ENCODE data around the gene OR5AK2.
"Not testable (repeated sequence)": the region's sequence is repeated elsewhere in the genome, so short reads cannot be mapped to it uniquely, and the experiment has no call there.

The OR5AK2 gene

GRCh38 chr11:56988614-56989013 lies at the start of gene OR5AK2:
Gene OR5AK2, plus strand, starts transcription at chr11:56988914. Its CDS starts 0 bp downstream, at chr11:56988914.
- no peak for DNase-seq

- DNase-seq = not testable (repeated sequence)
Observed at GRCh38 chr11:56945526-56945925, 43.2 kb upstream of the OR5AK2 start.

- no peak for DNase-seq
Observed at GRCh38 chr11:56948991-56949515, 39.7 kb upstream of the OR5AK2 start.

GRCh38 chr11:56950510-56950909 lies 38.2 kb upstream of the OR5AK2 start:
- DNase-seq = peak; percentile 4

- not testable (repeated sequence) for DNase-seq
Observed at GRCh38 chr11:56953907-56954306, 34.8 kb upstream of the OR5AK2 start.

- no peak for DNase-seq
Observed at GRCh38 chr11:56961609-56962008, 27.1 kb upstream of the OR5AK2 start.

- no peak for DNase-seq
Observed at GRCh38 chr11:56967726-56968125, 21.0 kb upstream of the OR5AK2 start.

GRCh38 chr11:56968524-56968923 lies 20.2 kb upstream of the OR5AK2 start:
- no peak for DNase-seq

GRCh38 chr11:56977314-56977713 lies 11.4 kb upstream of the OR5AK2 start:
- DNase-seq = no peak

GRCh38 chr11:56990702-56991101 lies 2.0 kb downstream of the OR5AK2 start:
- no peak for DNase-seq

GRCh38 chr11:56994532-56994931 lies 5.8 kb downstream of the OR5AK2 start:
- DNase-seq = no peak

- DNase-seq = no peak
Observed at GRCh38 chr11:57001674-57002401, 13.1 kb downstream of the OR5AK2 start.

GRCh38 chr11:57008373-57008772 lies 19.7 kb downstream of the OR5AK2 start:
- no peak for DNase-seq

- no peak for DNase-seq
Observed at GRCh38 chr11:57015679-57016078, 27.0 kb downstream of the OR5AK2 start.

- no peak for DNase-seq
Observed at GRCh38 chr11:57031556-57031955, 42.8 kb downstream of the OR5AK2 start.

All from kidney glomerular epithelial cell (primary cell).